ENCODE data around the gene REEP1.

- TF ChIP-seq POLR2AphosphoS5 (IDR thresholded peaks at IDR 0.05; ENCODE audit: low read depth, low read length) (no peak), SIN3A (IDR thresholded peaks at IDR 0.05; ENCODE audit: borderline replicate concordance, insufficient read depth, low read length) (no peak), TAF1 (IDR thresholded peaks at IDR 0.05; ENCODE audit: borderline replicate concordance, insufficient read depth, low read length) (no peak)
Observed at GRCh38 chr2:86243272-86243671, 94.2 kb downstream of the REEP1 start.

Measured in PFSK-1 (cell line).